GM21528 (cell line): ENCODE measurements around the gene SGCE.

Experiments
- ATAC-seq: cut with Tn5 transposase; IDR thresholded peaks from one replicate; pipeline ENCODE4 v1.9.1; 2021; ENCODE audit warnings: mild to moderate bottlenecking, moderate library complexity; ENCODE audit not compliant: unreplicated experiment, low FRiP score

SGCE gene

GRCh38 chr7:94576316-94576715 lies 79.6 kb downstream of the SGCE start:
- no peak for ATAC-seq

- ATAC-seq: no peak
Measured at GRCh38 chr7:94575646-94576045, 80.3 kb downstream of the SGCE start.

- ATAC-seq: no peak
Measured at GRCh38 chr7:94571816-94572215, 84.1 kb downstream of the SGCE start.

- ATAC-seq: no peak
Measured at GRCh38 chr7:94567396-94567795, 88.5 kb downstream of the SGCE start.

- no peak for ATAC-seq
Measured at GRCh38 chr7:94565247-94565894, 90.6 kb downstream of the SGCE start.

GRCh38 chr7:94562525-94562924 lies 93.4 kb downstream of the SGCE start:
- no peak for ATAC-seq

GRCh38 chr7:94561841-94562514 lies 94.0 kb downstream of the SGCE start:
- no peak for ATAC-seq

GRCh38 chr7:94559972-94560371 lies 96.0 kb downstream of the SGCE start:
- ATAC-seq: no peak

GRCh38 chr7:94557215-94557614 lies 98.7 kb downstream of the SGCE start:
- no peak for ATAC-seq

- peak; percentile 66 for ATAC-seq
Measured at GRCh38 chr7:94556028-94556427, 99.9 kb downstream of the SGCE start.

- no peak for ATAC-seq
Measured at GRCh38 chr7:94547126-94547525, 108.8 kb downstream of the SGCE start.

GRCh38 chr7:94540428-94540827 lies 115.5 kb downstream of the SGCE start:
- ATAC-seq: no peak
